GM23338 (cell line): ENCODE results near the gene ARAF. TPM values are rescaled to one million over a fixed set of nuclear protein-coding genes. Genes with fewer than 3 reads are reported as not detected.

Experiments
- ATAC-seq: fragments of 200-7000 bp; cut with Tn5 transposase; 3 replicates; pipeline ENCODE4 v1.9.1; 2020
- DNase-seq: peaks from one replicate; pipeline ENCODE4 v3.0.0-alpha.2; 2015; ENCODE audit warnings: low spot score
- H2AFZ ChIP-seq: fragments of 200-600 bp; sonication (generic); 2 replicates; pipeline ENCODE4 v1.8.0; 2016; ENCODE audit warnings: antibody characterized with exemption, mild to moderate bottlenecking, moderate library complexity
- H3F3A ChIP-seq: fragments of 200-600 bp; sonication (generic); replicated peaks from 2 replicates; pipeline ENCODE4 v1.8.0; 2017; ENCODE audit warnings: antibody characterized with exemption, mixed run types, low read depth
- H3K27ac ChIP-seq: fragments of 200-600 bp; sonication (generic); 2 replicates; pipeline ENCODE4 v1.6.1; 2016; ENCODE audit warnings: low read depth
- H3K27me3 ChIP-seq: fragments of 200-600 bp; sonication (generic); 2 replicates; pipeline ENCODE4 v1.8.0; 2016; ENCODE audit warnings: mild to moderate bottlenecking, mixed run types, moderate library complexity; ENCODE audit not compliant: insufficient read depth
- H3K36me3 ChIP-seq: fragments of 200-600 bp; sonication (generic); 2 replicates; pipeline ENCODE4 v1.8.0; 2016; ENCODE audit warnings: mild to moderate bottlenecking; ENCODE audit not compliant: insufficient read depth
- H3K4me1 ChIP-seq: fragments of 200-600 bp; sonication (generic); 2 replicates; pipeline ENCODE4 v1.8.0; 2016; ENCODE audit warnings: mild to moderate bottlenecking, moderate library complexity; ENCODE audit not compliant: insufficient read depth
- H3K4me2 ChIP-seq: fragments of 200-600 bp; sonication (generic); 2 replicates; pipeline ENCODE4 v1.7.1; 2017; ENCODE audit warnings: mixed run types
- H3K4me3 ChIP-seq: fragments of 200-600 bp; sonication (generic); 2 replicates; pipeline ENCODE4 v1.6.1; 2016; ENCODE audit warnings: mixed run types
- H3K79me2 ChIP-seq: fragments of 200-600 bp; sonication (generic); replicated peaks from 2 replicates; pipeline ENCODE4 v1.8.0; 2017; ENCODE audit warnings: mild to moderate bottlenecking; ENCODE audit not compliant: insufficient read depth
- H3K9me2 ChIP-seq: fragments of 200-600 bp; sonication (generic); 2 replicates; pipeline ENCODE4 v1.8.0; 2017; ENCODE audit not compliant: insufficient read depth
- H4K20me1 ChIP-seq: fragments of 200-600 bp; sonication (generic); replicated peaks from 2 replicates; pipeline ENCODE4 v1.8.0; 2017; ENCODE audit warnings: mild to moderate bottlenecking; ENCODE audit not compliant: insufficient read depth
- H3K27ac Mint-ChIP-seq: 2 replicates; pipeline ENCODE4 v1.8.0; 2020; ENCODE audit warnings: inconsistent platforms, mild to moderate bottlenecking, moderate library complexity, mixed read lengths
- H3K27me3 Mint-ChIP-seq: 3 replicates; pipeline ENCODE4 v1.8.0; 2022; ENCODE audit warnings: low read depth, mild to moderate bottlenecking, moderate library complexity, mixed read lengths, inconsistent platforms; ENCODE audit not compliant: insufficient read depth, poor library complexity
- H3K36me3 Mint-ChIP-seq: 3 replicates; pipeline ENCODE4 v1.8.0; 2021; ENCODE audit warnings: low read depth, mild to moderate bottlenecking, inconsistent platforms, moderate library complexity, mixed read lengths
- H3K4me1 Mint-ChIP-seq: 3 replicates; pipeline ENCODE4 v1.8.0; 2020; ENCODE audit warnings: mild to moderate bottlenecking, inconsistent platforms, mixed read lengths
- H3K4me3 Mint-ChIP-seq: 3 replicates; pipeline ENCODE4 v1.8.0; 2021; ENCODE audit warnings: moderate library complexity, mild to moderate bottlenecking, inconsistent platforms, mixed read lengths
- H3K9me3 Mint-ChIP-seq: 3 replicates; pipeline ENCODE4 v1.8.0; 2020; ENCODE audit warnings: moderate library complexity, mild to moderate bottlenecking, inconsistent platforms, mixed read lengths
- CREB1 ChIP-seq: fragments of 250-450 bp; sonication (Bioruptor Pico); IDR thresholded peaks from 2 replicates; pipeline ENCODE4 v1.5.0; 2020; ENCODE audit warnings: low read depth, mild to moderate bottlenecking, moderate library complexity
- EZH2 ChIP-seq: fragments of 200-600 bp; sonication (generic); IDR thresholded peaks from one replicate; pipeline ENCODE4 v1.8.0; 2017; ENCODE audit warnings: antibody characterized with exemption, mild to moderate bottlenecking, low read depth; ENCODE audit not compliant: unreplicated experiment
- EZH2phosphoT487 ChIP-seq: fragments of 200-600 bp; sonication (generic); IDR thresholded peaks from one replicate; pipeline ENCODE4 v1.8.1; 2018; ENCODE audit warnings: antibody characterized with exemption; ENCODE audit not compliant: unreplicated experiment
- JUNB ChIP-seq: IDR thresholded peaks from one replicate; pipeline ENCODE4 v1.6.1; 2016; ENCODE audit warnings: antibody characterized with exemption; ENCODE audit not compliant: unreplicated experiment
- NANOG ChIP-seq: IDR thresholded peaks from 2 replicates; pipeline ENCODE4 v1.6.1; 2016; ENCODE audit warnings: antibody characterized with exemption, borderline replicate concordance
- POLR2AphosphoS5 ChIP-seq: IDR thresholded peaks from 2 replicates; pipeline ENCODE4 v1.6.1; 2016; ENCODE audit warnings: antibody characterized with exemption, low read depth
- REST ChIP-seq: IDR thresholded peaks from one replicate; pipeline ENCODE4 v1.6.1; 2018; ENCODE audit warnings: antibody characterized with exemption; ENCODE audit not compliant: unreplicated experiment
- STAT1 ChIP-seq: IDR thresholded peaks from one replicate; pipeline ENCODE4 v1.6.1; 2016; ENCODE audit warnings: antibody characterized with exemption; ENCODE audit not compliant: unreplicated experiment
- ZNF114 ChIP-seq: fragments of 250-450 bp; sonication (Bioruptor Pico); IDR thresholded peaks from 2 replicates; pipeline ENCODE4 v1.5.0; 2020; ENCODE audit warnings: mild to moderate bottlenecking, moderate library complexity
- ZNF331 ChIP-seq: fragments of 250-450 bp; sonication (Bioruptor Pico); IDR thresholded peaks from 2 replicates; pipeline ENCODE4 v1.5.0; 2020; ENCODE audit warnings: low read depth, mild to moderate bottlenecking, moderate library complexity
- ZNF462 ChIP-seq: fragments of 250-450 bp; sonication (Bioruptor Pico); IDR thresholded peaks from 2 replicates; pipeline ENCODE4 v1.5.0; 2020; ENCODE audit warnings: mild to moderate bottlenecking, moderate library complexity
- polyA plus RNA-seq: library from polyadenylated mRNA; unstranded; fragments of >200 nt; fragmentation: Nextera tagmentation; extraction: Ambion mirVana; gene quantifications from 2 replicates; pipeline ENCODE4 v1.2.1, GENCODE V29; 2016
- total RNA-seq: library from RNA; depleted of rRNA; stranded (reverse); fragments of >200 nt; shearing (Covaris generic); gene quantifications from 2 replicates; pipeline ENCODE4 v1.2.3, GENCODE V29; 2014
- TF ChIP-seq, protein P1 (sequence below): IDR thresholded peaks from 2 replicates; pipeline ENCODE4 v1.6.1; 2016; ENCODE audit warnings: antibody characterized with exemption
- TF ChIP-seq, protein P2 (sequence below), 2 experiments: fragments of 200-600 bp in 1 of 2; sonication (generic) in 1 of 2; conservative IDR thresholded peaks; 2 replicates each; pipeline versions ENCODE4 v1.5.1 to v1.6.1; 2016 to 2017; ENCODE audit warnings: antibody characterized with exemption in 2 of 2, low read depth in 2 of 2, mild to moderate bottlenecking in 2 of 2, moderate library complexity in 1 of 2

ARAF gene
- total and polyA plus RNA-seq, 2 experiments from 2014 or later, result 28.2 to 43.9 TPM

- Histone ChIP-seq H2AFZ (no peak overlapping the region), H3K79me2 (no peaks in the 10 kb centered on the region), H3K4me1 (no peaks in the 10 kb centered on the region), H3K36me3 (no peaks in the 10 kb centered on the region), H4K20me1 (no peaks in the 10 kb centered on the region), H3F3A (no peaks in the 10 kb centered on the region), H3K27me3 (no peaks in the 10 kb centered on the region), H3K4me3 (no peak overlapping the region), H3K27ac (no peak overlapping the region), H3K4me2 (no peak overlapping the region), H3K9me2 (no peaks in the 10 kb centered on the region)
- no peak for TF ChIP-seq REST
- TF ChIP-seq POLR2AphosphoS5, result no peak
- TF ChIP-seq JUNB, result no peak
- no peak for TF ChIP-seq ZNF331 (CRISPR knock-in tag)
- no peak for TF ChIP-seq STAT1
- no peak for TF ChIP-seq ZNF462
- TF ChIP-seq EZH2, result no peak
- no peak for TF ChIP-seq CREB1
- TF ChIP-seq EZH2phosphoT487, result no peak
- TF ChIP-seq, protein P1, sequence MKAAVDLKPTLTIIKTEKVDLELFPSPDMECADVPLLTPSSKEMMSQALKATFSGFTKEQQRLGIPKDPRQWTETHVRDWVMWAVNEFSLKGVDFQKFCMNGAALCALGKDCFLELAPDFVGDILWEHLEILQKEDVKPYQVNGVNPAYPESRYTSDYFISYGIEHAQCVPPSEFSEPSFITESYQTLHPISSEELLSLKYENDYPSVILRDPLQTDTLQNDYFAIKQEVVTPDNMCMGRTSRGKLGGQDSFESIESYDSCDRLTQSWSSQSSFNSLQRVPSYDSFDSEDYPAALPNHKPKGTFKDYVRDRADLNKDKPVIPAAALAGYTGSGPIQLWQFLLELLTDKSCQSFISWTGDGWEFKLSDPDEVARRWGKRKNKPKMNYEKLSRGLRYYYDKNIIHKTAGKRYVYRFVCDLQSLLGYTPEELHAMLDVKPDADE, result no peak
- TF ChIP-seq NANOG, result no peak
- TF ChIP-seq ZNF114 (CRISPR knock-in tag), result no peak
- TF ChIP-seq, protein P2, sequence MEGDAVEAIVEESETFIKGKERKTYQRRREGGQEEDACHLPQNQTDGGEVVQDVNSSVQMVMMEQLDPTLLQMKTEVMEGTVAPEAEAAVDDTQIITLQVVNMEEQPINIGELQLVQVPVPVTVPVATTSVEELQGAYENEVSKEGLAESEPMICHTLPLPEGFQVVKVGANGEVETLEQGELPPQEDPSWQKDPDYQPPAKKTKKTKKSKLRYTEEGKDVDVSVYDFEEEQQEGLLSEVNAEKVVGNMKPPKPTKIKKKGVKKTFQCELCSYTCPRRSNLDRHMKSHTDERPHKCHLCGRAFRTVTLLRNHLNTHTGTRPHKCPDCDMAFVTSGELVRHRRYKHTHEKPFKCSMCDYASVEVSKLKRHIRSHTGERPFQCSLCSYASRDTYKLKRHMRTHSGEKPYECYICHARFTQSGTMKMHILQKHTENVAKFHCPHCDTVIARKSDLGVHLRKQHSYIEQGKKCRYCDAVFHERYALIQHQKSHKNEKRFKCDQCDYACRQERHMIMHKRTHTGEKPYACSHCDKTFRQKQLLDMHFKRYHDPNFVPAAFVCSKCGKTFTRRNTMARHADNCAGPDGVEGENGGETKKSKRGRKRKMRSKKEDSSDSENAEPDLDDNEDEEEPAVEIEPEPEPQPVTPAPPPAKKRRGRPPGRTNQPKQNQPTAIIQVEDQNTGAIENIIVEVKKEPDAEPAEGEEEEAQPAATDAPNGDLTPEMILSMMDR (conservative IDR thresholded peaks at IDR 0.05; ENCODE audit: low read depth in 2 of 2), result no peak
- no peak overlapping the region for H3K27ac Mint-ChIP-seq
- peaks cover 7% of the 10 kb centered on the region; the same call in 2 of the 3 replicates for H3K36me3 Mint-ChIP-seq
- H3K4me1 Mint-ChIP-seq, result no peaks in the 10 kb centered on the region
- ATAC-seq (no peak), DNase-seq (no peak)
- no peaks in the 10 kb centered on the region for H3K9me3 Mint-ChIP-seq
- no peak overlapping the region for H3K4me3 Mint-ChIP-seq
- H3K27me3 Mint-ChIP-seq, result no peaks in the 10 kb centered on the region
Measured at GRCh38 chrX:47597222-47597621, 36.2 kb downstream of the ARAF start.
